DMS153 treated with DMSO at 0.1 percent for 48 hours (cell line): ENCODE data around the gene OR11G2.
A peak's percentile ranks its signal among the peaks of the same experiment; 100 is the strongest.
"Not testable (repeated sequence)": the region's sequence is repeated elsewhere in the genome, so short reads cannot be mapped to it uniquely, and the experiment has no call there.

ENCODE experiments used
- DNase-seq: peaks from one replicate; lab custom pipeline; 2025; ENCODE audit not compliant: unreplicated experiment; lab: John Stamatoyannopoulos, UW

Gene OR11G2

GRCh38 chr14:20219033-20219432 is 28.3 kb downstream of the OR11G2 start:
- DNase-seq, result no peak

GRCh38 chr14:20223410-20223809 is 32.7 kb downstream of the OR11G2 start, which contains the start of gene OR11H6:
Gene OR11H6 (plus strand): TSS chr14:20223710. CDS start chr14:20223710, 0 bp downstream.
- DNase-seq, result no peak

- no peak for DNase-seq
Measured at GRCh38 chr14:20228681-20229080, 38.0 kb downstream of the OR11G2 start, which contains the start of gene OR11H7. Gene OR11H7 (plus strand): TSS chr14:20228981.

- DNase-seq, result not testable (repeated sequence)
Measured at GRCh38 chr14:20235415-20235814, 44.7 kb downstream of the OR11G2 start.

GRCh38 chr14:20247646-20248246 is 57.0 kb downstream of the OR11G2 start:
- DNase-seq, result peak; percentile 21
